HG03135 (cell line): ENCODE data around the gene RAB15.
A peak's percentile ranks its signal among the peaks of the same experiment; 100 is the strongest.

Experiments
- ATAC-seq: cut with Tn5 transposase; IDR thresholded peaks from one replicate; pipeline ENCODE4 v1.9.1; 2021; ENCODE audit warnings: mild to moderate bottlenecking, moderate library complexity; ENCODE audit not compliant: unreplicated experiment

The RAB15 gene

GRCh38 chr14:64939817-64940190 lies 32.3 kb downstream of the RAB15 start:
- ATAC-seq, result no peak

GRCh38 chr14:64938972-64939816 lies 32.9 kb downstream of the RAB15 start:
- no peak for ATAC-seq

GRCh38 chr14:64937821-64938193 lies 34.3 kb downstream of the RAB15 start:
- no peak for ATAC-seq

DNA sequence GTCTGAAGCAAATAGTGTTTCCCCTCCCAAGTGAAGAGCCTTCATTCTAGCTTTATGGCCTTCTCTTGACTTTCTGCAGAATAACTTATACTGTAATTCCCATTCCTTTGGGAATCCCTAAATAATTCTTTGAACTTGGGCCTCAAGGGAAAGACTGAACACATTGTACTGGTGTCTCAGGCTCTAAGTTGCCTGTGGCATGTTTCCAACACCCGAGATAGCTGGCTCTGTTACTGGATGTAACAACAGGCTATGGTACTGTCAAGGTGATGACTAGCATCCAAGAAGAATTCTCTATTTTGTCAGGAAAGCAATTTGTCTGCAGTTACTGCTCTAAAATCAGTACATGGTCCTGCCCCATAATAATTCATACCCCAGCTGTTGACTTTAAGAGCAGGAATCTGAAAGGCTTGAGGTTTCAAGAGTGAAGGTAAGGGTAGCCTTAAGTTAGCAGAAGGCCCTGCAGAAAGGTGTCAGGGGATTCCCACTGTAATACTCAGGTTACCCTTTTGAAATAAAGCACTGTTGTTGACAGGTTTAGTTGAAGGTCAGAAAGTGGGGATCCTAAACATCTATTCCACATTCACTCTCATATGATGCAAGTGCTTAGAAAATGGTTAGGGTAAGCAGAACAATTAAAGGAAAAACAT lies 34.8 kb downstream of the RAB15 start:
- ATAC-seq, result no peak

DNA sequence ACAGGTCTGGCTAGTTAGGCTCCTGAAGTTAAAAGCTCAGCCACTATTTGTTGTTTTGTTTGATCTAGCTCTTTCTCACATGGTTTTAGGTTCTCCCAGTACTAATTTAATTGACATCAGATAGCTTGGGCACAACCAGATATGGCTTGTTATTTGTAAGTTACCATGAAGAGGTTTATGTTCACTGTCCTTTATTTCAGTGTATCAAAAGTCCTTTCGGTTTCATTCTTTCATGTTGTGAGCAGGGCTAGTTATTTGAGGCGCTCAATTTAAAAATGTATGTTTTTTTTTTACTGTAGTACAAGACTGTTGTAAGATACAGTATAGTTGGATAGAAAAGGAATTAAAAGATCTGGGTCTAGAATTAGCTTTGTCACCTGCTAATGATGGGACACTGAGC lies 36.6 kb downstream of the RAB15 start:
- ATAC-seq, result no peak

- no peak for ATAC-seq
These were observed 37.7 kb downstream of the RAB15 start for GRCh38 chr14:64934338-64934929.

DNA sequence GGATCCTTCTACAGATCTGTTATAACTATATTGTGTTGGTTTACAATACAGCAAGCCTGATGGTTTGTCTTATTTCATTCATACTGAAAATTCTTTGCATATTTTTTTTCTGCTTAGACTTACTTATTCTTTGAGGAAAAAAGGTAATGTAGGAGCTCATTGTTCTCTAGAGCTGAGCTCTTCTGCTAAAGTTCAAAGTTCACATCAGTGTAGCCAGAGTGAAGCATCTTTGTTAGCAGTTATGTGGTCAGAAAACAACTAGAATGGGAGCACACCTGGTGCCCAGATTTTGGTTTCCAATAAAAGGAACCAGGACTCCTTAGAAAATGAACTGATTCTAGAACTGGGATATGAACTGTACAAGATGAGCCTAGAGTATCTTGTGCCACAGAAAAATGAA lies 39.9 kb downstream of the RAB15 start:
- ATAC-seq, result no peak

DNA sequence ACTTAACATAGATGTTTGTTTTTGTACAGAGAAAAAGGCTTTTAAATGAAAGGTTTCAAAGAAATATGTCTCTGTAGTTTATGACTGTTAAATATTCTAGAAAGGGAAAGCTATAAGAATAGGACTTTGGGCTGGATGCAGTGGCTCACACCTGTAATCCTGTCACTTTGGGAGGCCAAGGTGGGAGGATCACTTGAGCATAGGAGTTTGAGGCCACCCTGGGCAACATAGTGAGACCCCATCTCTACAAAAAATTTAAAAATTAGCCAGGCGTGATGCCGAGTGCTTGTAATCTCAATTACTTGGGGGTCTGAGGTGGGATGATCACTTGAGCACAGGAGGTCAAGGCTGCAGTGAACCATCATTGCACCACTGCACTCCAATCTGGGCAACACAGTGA lies 41.0 kb downstream of the RAB15 start:
- no peak for ATAC-seq

DNA sequence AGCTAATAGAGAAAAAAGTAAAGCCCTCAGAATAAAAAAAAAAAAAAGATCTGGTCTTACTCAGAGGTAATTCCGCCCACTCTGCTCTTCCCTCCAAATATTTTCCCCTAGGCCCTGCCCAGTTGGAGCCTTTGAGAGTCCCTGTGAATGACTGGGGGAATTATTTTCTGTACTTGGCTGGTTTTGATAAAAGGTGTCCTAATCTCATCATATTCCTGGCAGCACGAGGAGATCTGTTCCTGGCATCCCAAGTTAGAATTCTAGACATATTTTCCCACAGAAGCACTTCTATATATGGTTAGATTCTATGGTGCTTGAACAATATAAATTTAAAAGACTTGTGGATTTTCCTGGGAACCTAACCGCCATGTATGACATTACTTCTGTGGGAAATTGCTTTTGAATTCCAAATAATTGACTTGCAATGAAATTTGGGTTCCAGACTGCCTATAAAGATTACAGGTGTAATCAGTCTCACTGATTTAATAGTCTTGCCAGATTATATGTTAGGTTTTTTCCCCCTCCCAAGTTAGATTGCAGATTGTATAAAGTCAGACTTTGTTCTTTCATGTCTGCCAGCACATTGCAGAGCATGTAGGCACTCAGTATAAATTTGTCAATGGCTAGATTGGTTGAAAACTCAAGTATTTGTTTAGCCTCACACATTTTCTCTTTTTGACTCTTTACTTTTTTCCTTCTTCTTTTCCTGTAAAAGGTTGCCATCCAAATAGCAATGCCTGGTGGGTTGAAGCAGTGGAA lies 41.9 kb downstream of the RAB15 start:
- ATAC-seq, result no peak

DNA sequence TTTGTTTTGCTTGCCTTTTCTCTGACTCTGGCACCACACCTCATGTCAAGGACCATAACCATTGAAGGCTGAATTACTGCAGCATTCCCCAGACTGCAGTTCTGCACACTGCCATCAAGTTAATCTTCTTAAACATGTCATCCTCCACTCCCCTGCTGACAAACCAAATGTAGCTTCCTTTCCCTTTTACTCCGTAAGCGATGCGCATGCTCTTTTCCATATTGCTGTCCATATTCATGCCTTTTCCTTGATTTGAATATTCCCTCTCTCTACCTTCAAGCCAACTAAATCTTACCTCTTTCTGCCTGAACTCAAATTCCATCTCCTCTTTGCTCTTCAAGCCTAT lies 43.1 kb downstream of the RAB15 start:
- no peak for ATAC-seq

- peak; percentile 76 for ATAC-seq
These were observed 43.7 kb downstream of the RAB15 start for GRCh38 chr14:64928239-64929013.

DNA sequence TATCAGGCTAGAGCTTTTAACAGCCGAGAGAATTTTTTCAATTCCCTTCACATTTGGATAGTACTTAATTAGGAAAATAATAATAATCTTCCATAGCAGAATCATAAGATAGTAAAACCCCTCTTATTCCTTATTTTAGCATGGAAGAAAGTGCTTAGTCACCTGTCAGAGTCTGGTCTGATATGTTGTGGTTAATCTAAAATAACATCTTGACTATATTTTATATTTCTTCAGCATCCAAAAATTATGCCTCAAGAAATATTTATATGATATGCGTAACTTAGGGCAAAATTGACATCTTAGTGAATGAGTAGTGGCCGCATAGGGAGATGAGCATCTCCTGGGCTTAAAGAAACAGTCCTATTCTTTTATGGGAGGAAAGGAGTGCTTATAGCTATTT lies 45.1 kb downstream of the RAB15 start:
- no peak for ATAC-seq

GRCh38 chr14:64926398-64926995 lies 45.6 kb downstream of the RAB15 start:
- ATAC-seq, result no peak

DNA sequence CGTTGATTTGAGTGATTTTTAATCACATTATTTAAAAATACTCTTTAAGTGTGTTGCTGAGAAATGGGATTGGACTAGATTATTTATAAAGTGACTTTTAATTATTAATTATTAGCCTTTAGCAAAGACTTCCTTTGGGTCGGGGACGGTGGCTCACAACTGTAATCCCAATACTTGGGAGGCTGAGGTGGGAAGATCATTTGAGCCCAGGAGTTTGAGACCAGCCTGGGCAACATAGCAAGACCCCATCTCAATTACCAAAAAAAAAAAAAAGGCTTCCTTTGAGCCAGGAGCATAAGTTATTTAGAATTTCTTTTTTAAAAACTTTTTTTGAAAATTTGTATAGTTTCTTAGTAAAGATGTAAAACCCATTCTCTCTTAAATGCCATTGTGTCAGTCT lies 49.1 kb downstream of the RAB15 start:
- no peak for ATAC-seq

- ATAC-seq, result no peak
These were observed 51.7 kb downstream of the RAB15 start for GRCh38 chr14:64920465-64920864.

- ATAC-seq, result no peak
These were observed 52.5 kb downstream of the RAB15 start for GRCh38 chr14:64919618-64920017.

- ATAC-seq, result no peak
These were observed 52.9 kb downstream of the RAB15 start for GRCh38 chr14:64919215-64919614.

- ATAC-seq, result no peak
These were observed 53.9 kb downstream of the RAB15 start for GRCh38 chr14:64918216-64918615.

- no peak for ATAC-seq
These were observed 56.3 kb downstream of the RAB15 start for GRCh38 chr14:64915797-64916196.

DNA sequence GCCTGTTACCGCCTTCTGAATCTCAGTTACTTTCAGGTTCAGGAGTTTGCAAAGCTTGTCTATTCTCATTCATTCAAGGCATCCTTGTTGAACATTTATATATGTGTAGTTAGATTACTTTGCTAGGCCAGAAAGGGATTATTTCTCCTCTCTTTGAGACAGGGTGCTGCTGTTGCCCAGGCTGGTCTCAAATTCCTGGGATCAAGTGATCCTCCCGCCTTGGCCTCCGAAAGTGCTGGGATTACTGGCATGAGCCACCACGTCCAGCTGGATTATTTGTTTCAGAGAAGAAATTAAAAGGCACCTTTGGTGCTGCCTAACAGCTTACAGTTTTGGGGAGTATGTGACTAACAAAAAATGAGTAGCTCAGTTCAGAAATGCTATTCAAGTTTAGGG lies 57.1 kb downstream of the RAB15 start:
- no peak for ATAC-seq
